PC-9 (cell line): ENCODE results near the gene GLP2R. TPM values are rescaled to one million over a fixed set of nuclear protein-coding genes. Genes with fewer than 3 reads are reported as not detected.

Experiments
- BruUV-seq: library from RNA; stranded (reverse); fragments of 400-500 nt; replicated peaks from 2 replicates; lab custom pipeline; 2021; lab: Mats Ljungman, UMichigan
- CTCF ChIA-PET: fragments of 300-600 bp; sonication (Branson Sonifier 250); formaldehyde crosslinking; loops from one replicate; lab custom pipeline; 2022; ENCODE audit warnings: antibody characterized with exemption; lab: Charles Lee
- POLR2A ChIA-PET: fragments of 300-600 bp; sonication (Branson Sonifier 250); formaldehyde crosslinking; loops from one replicate; lab custom pipeline; 2022; ENCODE audit warnings: antibody characterized with exemption; ENCODE audit not compliant: unreplicated experiment; lab: Charles Lee
- DNase-seq, 2 experiments: peaks; one replicate each; pipeline versions ENCODE4 v3.0.0 to v3.0.0-alpha.2; 2015 to 2022; ENCODE audit warnings: mixed read lengths in 1 of 2
- H2AFZ ChIP-seq: fragments of 200-600 bp; sonication (generic); 2 replicates; pipeline ENCODE4 v1.8.1; 2017; ENCODE audit warnings: antibody characterized with exemption
- H3F3A ChIP-seq: fragments of 200-600 bp; sonication (generic); 2 replicates; pipeline ENCODE4 v1.8.1; 2017; ENCODE audit warnings: antibody characterized with exemption, mild to moderate bottlenecking, low read depth; ENCODE audit not compliant: insufficient read depth
- H3K27ac ChIP-seq: fragments of 200-600 bp; sonication (generic); 2 replicates; pipeline ENCODE4 v1.6.1; 2016; ENCODE audit warnings: mixed run types
- H3K27me3 ChIP-seq: fragments of 200-600 bp; sonication (generic); 2 replicates; pipeline ENCODE4 v1.6.1; 2016; ENCODE audit warnings: low read depth, mixed run types; ENCODE audit not compliant: insufficient read depth
- H3K36me3 ChIP-seq: fragments of 200-600 bp; sonication (generic); 2 replicates; pipeline ENCODE4 v1.6.1; 2016; ENCODE audit warnings: low read depth, mixed run types
- H3K4me1 ChIP-seq: fragments of 200-600 bp; sonication (generic); replicated peaks from 2 replicates; pipeline ENCODE4 v1.6.1; 2016; ENCODE audit warnings: mixed run types; ENCODE audit not compliant: insufficient read depth
- H3K4me2 ChIP-seq: fragments of 200-600 bp; sonication (generic); 2 replicates; pipeline ENCODE4 v1.6.1; 2017; ENCODE audit warnings: mixed run types
- H3K4me3 ChIP-seq: fragments of 200-600 bp; sonication (generic); 2 replicates; pipeline ENCODE4 v1.6.1; 2016; ENCODE audit warnings: mixed run types
- H3K79me2 ChIP-seq: fragments of 200-600 bp; sonication (generic); 2 replicates; pipeline ENCODE4 v1.6.1; 2017; ENCODE audit warnings: low read depth, mixed run types
- H3K9me2 ChIP-seq: fragments of 200-600 bp; sonication (generic); 2 replicates; pipeline ENCODE4 v1.8.1; 2017; ENCODE audit warnings: mild to moderate bottlenecking; ENCODE audit not compliant: insufficient read depth
- H3K9me3 ChIP-seq: fragments of 200-600 bp; sonication (generic); 2 replicates; pipeline ENCODE4 v1.8.1; 2016; ENCODE audit warnings: low read depth; ENCODE audit not compliant: insufficient read depth
- H4K20me1 ChIP-seq: fragments of 200-600 bp; sonication (generic); 2 replicates; pipeline ENCODE4 v1.8.1; 2017; ENCODE audit not compliant: insufficient read depth
- CTCF ChIP-seq: fragments of 200-600 bp; sonication (generic); conservative IDR thresholded peaks from 2 replicates; pipeline ENCODE4 v1.6.1; 2017; ENCODE audit warnings: mixed run types, antibody characterized with exemption, mild to moderate bottlenecking, moderate library complexity
- EZH2 ChIP-seq: fragments of 200-600 bp; sonication (generic); IDR thresholded peaks from 2 replicates; pipeline ENCODE4 v1.8.0; 2017; ENCODE audit warnings: antibody characterized with exemption, low read depth
- intact Hi-C: fragments of 100-400 bp; cut with micrococcal nuclease; formaldehyde crosslinking; loops from one replicate; pipeline ENCODE4 v1.10.0; 2022; ENCODE audit not compliant: unreplicated experiment
- total RNA-seq: library from RNA; stranded (reverse); gene quantifications from 2 replicates; pipeline ENCODE4 v1.2.3, GENCODE V29; 2021

The GLP2R gene
- total RNA-seq, 1 experiment from 2014 or later = 3.2 TPM

GRCh38 chr17:9818760-9819159, 7.0 kb upstream of the GLP2R start:
- BruUV-seq = no TSS peak
- no peak overlapping the region for H3K27ac ChIP-seq
- H3K4me2 ChIP-seq = no peak overlapping the region
- H4K20me1 ChIP-seq = no peaks in the 10 kb centered on the region
- POLR2A ChIA-PET = no interaction called here
- TF ChIP-seq CTCF = no peak
- no peak for TF ChIP-seq EZH2
- CTCF ChIA-PET = no interaction called here
- DNase-seq = no peak
- no peaks in the 10 kb centered on the region for H3F3A ChIP-seq
- no peak overlapping the region for H3K4me3 ChIP-seq
- no peaks in the 10 kb centered on the region for H3K9me2 ChIP-seq
- no peaks in the 10 kb centered on the region for H3K79me2 ChIP-seq
- H2AFZ ChIP-seq = no peak overlapping the region
- no peaks in the 10 kb centered on the region for H3K9me3 ChIP-seq
- no peaks in the 10 kb centered on the region for H3K27me3 ChIP-seq
- H3K36me3 ChIP-seq = no peaks in the 10 kb centered on the region
- intact Hi-C loops = no loop called here
- H3K4me1 ChIP-seq = peaks cover 13% of the 10 kb centered on the region

GRCh38 chr17:9820448-9820847, 5.3 kb upstream of the GLP2R start:
- intact Hi-C loops = no loop called here
- Histone ChIP-seq H3K9me3 (no peaks in the 10 kb centered on the region), H3K9me2 (no peaks in the 10 kb centered on the region), H3K27ac (peak overlapping the region; percentile 16; the same call in 1 of the 2 replicates), H3K4me2 (no peak overlapping the region), H3K36me3 (no peaks in the 10 kb centered on the region), H3K27me3 (no peaks in the 10 kb centered on the region), H3K4me3 (no peak overlapping the region), H3K4me1 (peaks cover 13% of the 10 kb centered on the region), H3F3A (no peaks in the 10 kb centered on the region), H4K20me1 (no peaks in the 10 kb centered on the region), H2AFZ (no peak overlapping the region), H3K79me2 (no peaks in the 10 kb centered on the region)
- TF ChIP-seq CTCF (no peak), EZH2 (no peak)
- DNase-seq = no peak
- no TSS peak for BruUV-seq
- ChIA-PET CTCF (interaction anchor here (0.6 kb wide), 1 partner anchor 60 kb away, joined by 3 read pairs; no protein-coding TSS in a partner anchor), POLR2A (no interaction called here)

GRCh38 chr17:9821921-9822320, 3.8 kb upstream of the GLP2R start, which contains the start of gene GSG1L2:
Gene GSG1L2, minus strand, starts transcription at chr17:9822079. Its CDS starts 8 bp downstream, at chr17:9822071.
- BruUV-seq = no TSS peak
- H3K4me3 ChIP-seq = no peak within 1 kb of the TSS
- no peaks in the 10 kb centered on the region for H3K9me2 ChIP-seq
- ChIA-PET CTCF (no interaction called here), POLR2A (no interaction called here)
- H4K20me1 ChIP-seq = no peaks in the 10 kb centered on the region
- TF ChIP-seq CTCF = no peak
- no peak for TF ChIP-seq EZH2
- no peaks in the 10 kb centered on the region for H3K9me3 ChIP-seq
- H3K79me2 ChIP-seq = no peaks in the 10 kb centered on the region
- no peaks in the 10 kb centered on the region for H3F3A ChIP-seq
- DNase-seq = no peak
- no peak within 1 kb of the TSS for H3K4me2 ChIP-seq
- no peaks in the 10 kb centered on the region for H3K36me3 ChIP-seq
- no peak within 1 kb of the TSS for H2AFZ ChIP-seq
- no peaks in the 10 kb centered on the region for H3K27me3 ChIP-seq
- peaks cover 13% of the 10 kb centered on the region for H3K4me1 ChIP-seq
- peak within 1 kb of the TSS; percentile 16; the same call in 1 of the 2 replicates for H3K27ac ChIP-seq
- intact Hi-C loops = no loop called here
